ENCODE data around the gene MX2.

The MX2 gene

GRCh38 chr21:41432562-41433460, 71.0 kb downstream of the MX2 start:
- no peak overlapping the region for H3K27ac ChIP-seq (ENCODE audit: poor library complexity, severe bottlenecking)
- H3K4me1 ChIP-seq (ENCODE audit: insufficient read depth, poor library complexity, severe bottlenecking) = no peaks in the 10 kb centered on the region
- H3K36me3 ChIP-seq (ENCODE audit: low read depth) = peaks cover 22% of the 10 kb centered on the region
- TF ChIP-seq CTCF (IDR thresholded peaks at IDR 0.05; ENCODE audit: poor library complexity, severe bottlenecking) = no peak
- DNase-seq (ENCODE audit: low spot score) = no peak
- no peaks in the 10 kb centered on the region for H3K27me3 ChIP-seq (ENCODE audit: insufficient read depth, poor library complexity, severe bottlenecking)
- ATAC-seq (ENCODE audit: low read depth) = no peak
- H3K4me3 ChIP-seq (ENCODE audit: severe bottlenecking) = no peak overlapping the region
- H3K9me3 ChIP-seq (ENCODE audit: severe bottlenecking) = peaks cover 7% of the 10 kb centered on the region

GRCh38 chr21:41433566-41433965, 71.7 kb downstream of the MX2 start:
- Histone ChIP-seq H3K9me3 (ENCODE audit: severe bottlenecking) (peaks cover 7% of the 10 kb centered on the region), H3K4me3 (ENCODE audit: severe bottlenecking) (no peak overlapping the region), H3K27ac (ENCODE audit: poor library complexity, severe bottlenecking) (no peak overlapping the region), H3K27me3 (ENCODE audit: insufficient read depth, poor library complexity, severe bottlenecking) (no peaks in the 10 kb centered on the region), H3K36me3 (ENCODE audit: low read depth) (peaks cover 22% of the 10 kb centered on the region), H3K4me1 (ENCODE audit: insufficient read depth, poor library complexity, severe bottlenecking) (no peaks in the 10 kb centered on the region)
- no peak for ATAC-seq (ENCODE audit: low read depth)
- no peak for TF ChIP-seq CTCF (IDR thresholded peaks at IDR 0.05; ENCODE audit: poor library complexity, severe bottlenecking)
- no peak for DNase-seq (ENCODE audit: low spot score)

- DNase-seq (ENCODE audit: low spot score) (no peak), ATAC-seq (ENCODE audit: low read depth) (no peak)
- H3K4me3 ChIP-seq (ENCODE audit: severe bottlenecking) = no peak overlapping the region
- peaks cover 22% of the 10 kb centered on the region for H3K36me3 ChIP-seq (ENCODE audit: low read depth)
- H3K27me3 ChIP-seq (ENCODE audit: insufficient read depth, poor library complexity, severe bottlenecking) = no peaks in the 10 kb centered on the region
- H3K27ac ChIP-seq (ENCODE audit: poor library complexity, severe bottlenecking) = no peak overlapping the region
- H3K9me3 ChIP-seq (ENCODE audit: severe bottlenecking) = peaks cover 7% of the 10 kb centered on the region
- no peak for TF ChIP-seq CTCF (IDR thresholded peaks at IDR 0.05; ENCODE audit: poor library complexity, severe bottlenecking)
- H3K4me1 ChIP-seq (ENCODE audit: insufficient read depth, poor library complexity, severe bottlenecking) = no peaks in the 10 kb centered on the region
These were observed 73.9 kb downstream of the MX2 start for GRCh38 chr21:41435706-41436105.

GRCh38 chr21:41437729-41438128, 75.9 kb downstream of the MX2 start:
- Histone ChIP-seq H3K9me3 (ENCODE audit: severe bottlenecking) (peaks cover 7% of the 10 kb centered on the region), H3K36me3 (ENCODE audit: low read depth) (peaks cover 22% of the 10 kb centered on the region), H3K27me3 (ENCODE audit: insufficient read depth, poor library complexity, severe bottlenecking) (no peaks in the 10 kb centered on the region), H3K27ac (ENCODE audit: poor library complexity, severe bottlenecking) (no peak overlapping the region), H3K4me1 (ENCODE audit: insufficient read depth, poor library complexity, severe bottlenecking) (no peaks in the 10 kb centered on the region), H3K4me3 (ENCODE audit: severe bottlenecking) (no peak overlapping the region)
- no peak for TF ChIP-seq CTCF (IDR thresholded peaks at IDR 0.05; ENCODE audit: poor library complexity, severe bottlenecking)
- DNase-seq (ENCODE audit: low spot score) (no peak), ATAC-seq (ENCODE audit: low read depth) (no peak)
